WERI-Rb-1 (cell line): Measurements from ENCODE around the gene TSPAN10.
A peak's percentile ranks its signal among the peaks of the same experiment; 100 is the strongest.

Experiments used
- DNase-seq: peaks from one replicate; pipeline ENCODE4 v3.0.0-alpha.2; 2020
- H3K27ac ChIP-seq: fragments of 250-450 bp; sonication (Bioruptor Pico); 2 replicates; pipeline ENCODE4 v1.5.1; 2020; ENCODE audit warnings: mild to moderate bottlenecking, moderate library complexity
- H3K27me3 ChIP-seq: fragments of 250-450 bp; sonication (Bioruptor Pico); 2 replicates; pipeline ENCODE4 v1.5.1; 2021; ENCODE audit warnings: mild to moderate bottlenecking, low read depth, moderate library complexity; ENCODE audit not compliant: insufficient read depth, severe bottlenecking
- H3K36me3 ChIP-seq: fragments of 250-450 bp; sonication (Bioruptor Pico); 2 replicates; pipeline ENCODE4 v1.5.1; 2020; ENCODE audit warnings: mild to moderate bottlenecking, moderate library complexity
- H3K4me3 ChIP-seq: 2 replicates; pipeline ENCODE4 v1.5.1; 2011; ENCODE audit warnings: low read depth, mild to moderate bottlenecking, control low read depth, low read length
- H3K9me3 ChIP-seq: fragments of 250-450 bp; sonication (Bioruptor Pico); 2 replicates; pipeline ENCODE4 v1.5.1; 2021; ENCODE audit warnings: mild to moderate bottlenecking, moderate library complexity; ENCODE audit not compliant: severe bottlenecking
- CTCF ChIP-seq: IDR thresholded peaks from 2 replicates; pipeline ENCODE4 v1.5.1; 2011; ENCODE audit warnings: low read depth, mild to moderate bottlenecking, control low read depth, inconsistent platforms, low read length

The TSPAN10 gene

DNA sequence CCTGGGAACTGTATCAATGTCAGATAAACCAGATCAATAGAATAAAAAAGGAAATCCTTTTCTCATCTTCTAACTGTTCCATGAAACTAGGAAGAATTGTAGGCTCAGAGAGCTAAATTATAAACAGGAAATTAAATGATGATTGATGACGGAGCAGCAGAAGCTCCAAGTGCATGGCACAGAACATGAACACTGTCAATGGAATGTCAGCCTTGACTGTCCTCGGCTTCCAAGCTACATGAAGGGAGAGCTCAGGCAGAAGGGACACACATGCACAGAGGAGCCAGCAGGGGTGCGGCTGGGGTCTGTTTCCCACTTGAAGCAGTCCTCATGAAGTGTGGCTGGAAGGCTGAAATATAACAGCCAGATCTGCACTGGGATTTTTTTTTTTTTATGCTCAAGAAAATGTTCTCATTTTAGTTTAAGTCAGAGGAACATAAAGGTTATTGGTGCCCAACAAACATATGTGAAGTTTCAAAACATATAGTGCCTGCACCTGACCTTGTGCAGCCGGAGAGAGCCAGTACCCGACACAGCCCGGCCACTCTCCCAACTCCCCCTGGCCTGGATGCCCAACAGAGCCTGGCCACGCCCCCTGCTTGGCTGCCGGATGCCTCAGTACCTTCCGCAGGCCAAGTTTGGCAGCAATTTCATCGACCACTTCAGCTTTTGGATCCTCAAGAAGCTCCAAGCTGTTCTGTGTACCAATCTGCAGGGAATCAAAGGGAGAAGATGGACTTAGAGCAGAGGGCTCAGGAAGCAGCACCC is 37.1 kb upstream of the TSPAN10 start:
- H3K36me3 ChIP-seq, result peaks cover 97% of the 10 kb centered on the region
- TF ChIP-seq CTCF, result no peak
- no peaks in the 10 kb centered on the region for H3K9me3 ChIP-seq
- DNase-seq, result no peak
- no peak overlapping the region for H3K27ac ChIP-seq
- no peaks in the 10 kb centered on the region for H3K27me3 ChIP-seq
- H3K4me3 ChIP-seq, result no peak overlapping the region

DNA sequence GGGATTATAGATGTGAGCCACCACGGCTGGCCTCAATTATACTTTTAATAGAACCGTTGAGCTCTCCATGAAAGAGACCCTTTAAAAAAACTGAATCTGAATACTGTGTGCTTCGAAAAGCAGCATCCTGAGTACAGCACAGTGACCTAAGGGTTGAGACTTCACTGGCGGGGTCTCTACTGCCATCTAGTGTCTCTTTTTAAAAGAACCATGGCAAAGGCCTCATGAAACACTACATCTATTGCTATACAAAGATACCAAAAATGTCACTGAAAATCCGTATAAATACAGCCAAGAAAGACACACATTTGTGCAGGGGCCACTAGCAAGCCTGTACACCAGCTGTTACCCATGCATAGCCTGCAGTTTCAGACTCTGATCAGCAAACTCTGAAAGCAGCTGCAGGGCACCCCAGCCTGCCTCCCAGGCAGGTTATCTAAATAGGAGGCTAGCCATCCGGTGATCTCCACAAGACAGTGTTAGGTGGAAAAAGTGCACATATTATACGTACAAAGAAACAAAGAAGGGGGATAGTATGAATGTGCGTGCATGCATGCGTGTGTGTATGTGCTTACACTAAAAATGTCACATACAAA is 35.4 kb upstream of the TSPAN10 start:
- no peak overlapping the region for H3K27ac ChIP-seq
- H3K36me3 ChIP-seq, result peaks cover 98% of the 10 kb centered on the region
- no peak overlapping the region for H3K4me3 ChIP-seq
- DNase-seq, result peak; percentile 50
- H3K9me3 ChIP-seq, result no peaks in the 10 kb centered on the region
- peak; percentile 86 for TF ChIP-seq CTCF
- H3K27me3 ChIP-seq, result no peaks in the 10 kb centered on the region

DNA sequence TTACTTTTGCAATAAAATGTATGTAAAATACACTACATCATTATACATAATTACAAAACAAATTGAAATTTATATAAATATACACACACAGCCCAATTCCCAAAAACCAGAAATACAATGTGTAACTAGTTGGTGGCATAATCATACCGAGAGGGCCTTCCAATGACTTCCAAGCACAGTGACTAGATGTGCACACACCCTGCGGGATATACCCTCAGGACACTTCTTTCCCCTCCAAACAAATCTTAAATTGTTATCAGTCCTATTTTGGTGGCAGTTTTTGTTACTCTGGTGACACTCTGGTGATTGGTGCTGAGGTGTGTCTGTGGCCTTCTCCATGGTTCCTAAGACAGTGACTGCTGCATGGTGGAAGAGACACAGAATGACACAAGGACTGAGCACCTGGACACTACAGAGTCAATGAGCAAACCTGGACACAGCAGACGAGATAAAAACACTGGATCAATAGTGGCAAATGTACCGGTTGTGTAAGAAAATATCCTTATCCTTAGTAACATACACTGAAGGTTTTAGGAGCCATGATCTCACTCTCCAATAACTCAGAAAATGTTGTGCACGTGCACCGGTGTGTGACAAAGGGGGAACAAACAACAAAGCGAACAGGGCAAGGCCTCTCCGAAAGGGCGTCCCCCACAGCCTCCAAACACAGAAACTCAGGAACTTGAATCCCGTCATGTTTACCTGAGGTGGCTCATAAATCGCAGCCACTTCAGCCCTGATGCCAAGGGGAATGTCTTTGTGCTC is 33.0 kb upstream of the TSPAN10 start:
- H3K27ac ChIP-seq, result no peak overlapping the region
- peaks cover 98% of the 10 kb centered on the region for H3K36me3 ChIP-seq
- no peak for TF ChIP-seq CTCF
- no peaks in the 10 kb centered on the region for H3K27me3 ChIP-seq
- no peak overlapping the region for H3K4me3 ChIP-seq
- no peak for DNase-seq
- no peaks in the 10 kb centered on the region for H3K9me3 ChIP-seq

DNA sequence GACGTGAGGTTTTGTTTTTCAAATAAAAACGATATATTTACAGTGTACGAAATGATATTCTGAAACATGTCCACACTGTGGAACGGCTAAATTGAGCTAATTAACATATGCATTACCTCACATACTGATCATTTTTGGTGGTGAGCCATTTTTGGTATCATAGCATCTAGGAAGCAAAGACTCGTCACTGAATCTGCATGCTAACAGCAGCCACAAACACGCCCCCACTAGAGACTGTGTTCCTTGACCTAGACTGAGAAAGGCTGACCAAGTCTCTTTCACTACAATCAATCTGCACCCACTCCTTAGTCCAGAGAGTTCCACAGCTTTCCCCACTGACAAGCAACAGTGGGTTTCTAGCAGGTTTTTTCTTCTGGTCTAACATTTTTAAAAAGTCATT is 29.6 kb upstream of the TSPAN10 start:
- no peak for TF ChIP-seq CTCF
- H3K27me3 ChIP-seq, result no peaks in the 10 kb centered on the region
- no peak overlapping the region for H3K4me3 ChIP-seq
- peaks cover 94% of the 10 kb centered on the region for H3K36me3 ChIP-seq
- no peaks in the 10 kb centered on the region for H3K9me3 ChIP-seq
- DNase-seq, result no peak
- no peak overlapping the region for H3K27ac ChIP-seq

GRCh38 chr17:81608082-81608481 is 28.9 kb upstream of the TSPAN10 start:
- Histone ChIP-seq H3K27me3 (no peaks in the 10 kb centered on the region), H3K4me3 (no peak overlapping the region), H3K9me3 (no peaks in the 10 kb centered on the region), H3K36me3 (peaks cover 94% of the 10 kb centered on the region), H3K27ac (no peak overlapping the region)
- no peak for TF ChIP-seq CTCF
- no peak for DNase-seq
